Neural progenitor cell (in vitro differentiated cells): ENCODE results near the gene EOLA1. TPM values are rescaled to one million over a fixed set of nuclear protein-coding genes. Genes with fewer than 3 reads are reported as not detected.
"Not testable (repeated sequence)": the region's sequence is repeated elsewhere in the genome, so short reads cannot be mapped to it uniquely, and the experiment has no call there.

Experiments used
- DNase-seq: peaks from one replicate; pipeline ENCODE4 v3.0.0-alpha.2; 2016; ENCODE audit warnings: low spot score
- H2AFZ ChIP-seq: fragments of 200-600 bp; sonication (generic); replicated peaks from 2 replicates; pipeline ENCODE4 v1.6.1; 2016; ENCODE audit warnings: antibody characterized with exemption
- H3F3A ChIP-seq: fragments of 200-600 bp; sonication (generic); 2 replicates; pipeline ENCODE4 v1.6.1; 2016; ENCODE audit warnings: antibody characterized with exemption, low read depth
- H3K27ac ChIP-seq: fragments of 200-600 bp; sonication (generic); 2 replicates; pipeline ENCODE4 v1.5.1; 2016; ENCODE audit warnings: mild to moderate bottlenecking
- H3K27me3 ChIP-seq: fragments of 200-600 bp; sonication (generic); 2 replicates; pipeline ENCODE4 v1.6.1; 2016; ENCODE audit warnings: mild to moderate bottlenecking, moderate library complexity
- H3K36me3 ChIP-seq: fragments of 200-600 bp; sonication (generic); 2 replicates; pipeline ENCODE4 v1.5.1; 2016
- H3K4me1 ChIP-seq: fragments of 200-600 bp; sonication (generic); 2 replicates; pipeline ENCODE4 v1.6.1; 2016; ENCODE audit warnings: mixed run types
- H3K4me2 ChIP-seq: fragments of 200-600 bp; sonication (generic); 2 replicates; pipeline ENCODE4 v1.6.1; 2016
- H3K4me3 ChIP-seq: fragments of 200-600 bp; sonication (generic); 2 replicates; pipeline ENCODE4 v1.5.1; 2016
- H3K79me2 ChIP-seq: fragments of 200-600 bp; sonication (generic); 2 replicates; pipeline ENCODE4 v1.6.1; 2016; ENCODE audit warnings: low read depth
- H3K9ac ChIP-seq: fragments of 200-600 bp; sonication (generic); 2 replicates; pipeline ENCODE4 v1.6.1; 2016
- H3K9me3 ChIP-seq: fragments of 200-600 bp; sonication (generic); 2 replicates; pipeline ENCODE4 v1.5.1; 2016; ENCODE audit warnings: low read depth
- H4K20me1 ChIP-seq: fragments of 200-600 bp; sonication (generic); 2 replicates; pipeline ENCODE4 v1.6.1; 2016; ENCODE audit warnings: low read depth
- H3K27ac Mint-ChIP-seq: 3 replicates; pipeline ENCODE4 v1.8.0; 2021; ENCODE audit warnings: mixed read lengths
- H3K27me3 Mint-ChIP-seq: 2 replicates; pipeline ENCODE4 v1.8.0; 2022; ENCODE audit warnings: low read depth, mild to moderate bottlenecking, inconsistent platforms, moderate library complexity, mixed read lengths; ENCODE audit not compliant: insufficient read depth
- H3K36me3 Mint-ChIP-seq: 3 replicates; pipeline ENCODE4 v1.8.0; 2021; ENCODE audit warnings: mixed read lengths
- H3K4me1 Mint-ChIP-seq: 3 replicates; pipeline ENCODE4 v1.8.0; 2021; ENCODE audit warnings: mixed read lengths
- H3K4me3 Mint-ChIP-seq: 3 replicates; pipeline ENCODE4 v1.8.0; 2021; ENCODE audit warnings: mild to moderate bottlenecking, moderate library complexity, mixed read lengths
- H3K9me3 Mint-ChIP-seq: 3 replicates; pipeline ENCODE4 v1.8.0; 2020; ENCODE audit warnings: mixed read lengths
- CTCF ChIP-seq: fragments of 200-600 bp; sonication (generic); IDR thresholded peaks from 2 replicates; pipeline ENCODE4 v1.5.1; 2017; ENCODE audit warnings: antibody characterized with exemption, mild to moderate bottlenecking
- total RNA-seq: library from RNA; depleted of rRNA; stranded (reverse); fragments of >200 nt; gene quantifications from 2 replicates; pipeline ENCODE4 v1.2.3, GENCODE V29; 2015; ENCODE audit warnings: low replicate concordance

The EOLA1 gene
- total RNA-seq, 1 donor from 2014 or later = 3.5 TPM

DNA sequence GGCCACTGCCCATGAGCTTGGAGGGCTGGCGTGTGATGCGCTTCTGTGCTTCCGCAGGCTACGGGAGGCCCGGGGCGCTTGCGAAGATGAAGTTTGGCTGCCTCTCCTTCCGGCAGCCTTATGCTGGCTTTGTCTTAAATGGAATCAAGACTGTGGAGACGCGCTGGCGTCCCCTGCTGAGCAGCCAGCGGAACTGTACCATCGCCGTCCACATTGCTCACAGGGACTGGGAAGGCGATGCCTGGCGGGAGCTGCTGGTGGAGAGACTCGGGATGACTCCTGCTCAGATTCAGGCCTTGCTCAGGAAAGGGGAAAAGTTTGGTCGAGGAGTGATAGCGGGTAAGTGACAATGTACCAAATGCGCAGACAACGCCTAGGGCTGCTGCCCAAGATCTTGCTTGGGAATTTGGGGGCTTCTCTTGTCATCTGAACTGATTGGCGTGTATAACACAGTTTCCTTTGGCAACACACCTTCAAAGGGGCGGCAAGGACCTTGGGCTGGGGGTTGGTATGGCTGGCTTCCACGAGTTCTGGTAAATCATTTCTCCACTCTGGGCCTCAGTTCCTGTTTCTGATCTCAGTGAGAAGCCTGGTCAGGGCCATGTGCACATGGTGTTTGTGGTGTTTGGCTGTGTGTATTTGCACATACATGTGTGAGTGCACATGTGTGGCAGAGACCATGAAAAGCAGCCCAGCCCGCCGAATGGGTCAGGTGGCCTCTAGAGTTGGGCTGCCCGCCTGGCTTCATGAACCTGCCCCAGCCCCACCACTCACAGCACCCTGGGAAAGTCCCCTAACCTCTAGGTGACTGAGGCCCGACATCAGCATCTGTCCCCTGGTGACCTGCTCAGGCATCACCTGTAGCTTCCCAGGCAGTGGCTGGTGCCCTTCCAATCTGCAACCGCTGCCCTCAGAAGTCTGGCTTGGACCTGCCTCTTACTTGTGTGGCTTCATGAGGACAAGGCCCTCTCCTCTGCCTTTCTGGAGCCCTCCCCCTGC is 5.0 kb downstream of the EOLA1 start:
- DNase-seq = peak; percentile 58
- not testable (repeated sequence) for H3K9me3 Mint-ChIP-seq

GRCh38 chrX:149546962-149547361 is 6.2 kb downstream of the EOLA1 start:
- not testable (repeated sequence) for H3K9me3 Mint-ChIP-seq, H3K4me1 Mint-ChIP-seq, H3K79me2 ChIP-seq, H3K4me3 ChIP-seq, H3K9me3 ChIP-seq, H2AFZ ChIP-seq, H3K36me3 ChIP-seq, H3K36me3 Mint-ChIP-seq, H3K27me3 ChIP-seq, H3K27ac Mint-ChIP-seq, H3K27ac ChIP-seq, H4K20me1 ChIP-seq, H3K27me3 Mint-ChIP-seq, H3K4me3 Mint-ChIP-seq, H3K4me1 ChIP-seq, H3K4me2 ChIP-seq, H3F3A ChIP-seq, H3K9ac ChIP-seq, DNase-seq

More for the DNA sequence above, 5.0 kb downstream of the EOLA1 start:
- H4K20me1 ChIP-seq, H3K4me1 ChIP-seq, H3K4me2 ChIP-seq, H3K4me1 Mint-ChIP-seq, H3K27me3 Mint-ChIP-seq, H3K27me3 ChIP-seq, H3K27ac ChIP-seq, H3K79me2 ChIP-seq, H3K36me3 ChIP-seq, H3K4me3 Mint-ChIP-seq, H3K27ac Mint-ChIP-seq, H3K9ac ChIP-seq, H3K9me3 ChIP-seq, H3F3A ChIP-seq, H3K36me3 Mint-ChIP-seq, H2AFZ ChIP-seq, H3K4me3 ChIP-seq: not testable (repeated sequence)
- peak; percentile 41 for TF ChIP-seq CTCF

DNA sequence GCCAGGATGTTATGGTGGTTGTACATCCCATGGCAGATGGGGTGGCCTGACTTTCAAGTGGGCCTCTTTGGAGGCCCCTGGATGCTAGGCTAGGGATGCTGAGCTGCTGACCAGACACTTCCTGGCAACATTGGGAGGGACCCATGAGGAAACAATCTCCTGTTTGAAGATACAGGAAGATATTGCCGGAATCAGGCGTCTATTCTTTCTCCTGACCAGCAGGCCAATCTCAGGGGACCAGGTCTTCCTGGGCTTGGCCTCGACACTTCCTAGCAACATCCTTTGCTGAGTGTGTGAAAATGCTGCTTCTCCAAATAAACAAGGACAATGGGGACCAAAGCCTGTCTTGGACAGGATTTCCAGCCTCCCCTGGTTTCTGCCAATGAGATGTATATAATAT is 7.0 kb downstream of the EOLA1 start:
- H3K4me1 Mint-ChIP-seq, H3K36me3 Mint-ChIP-seq: not testable (repeated sequence)

DNA sequence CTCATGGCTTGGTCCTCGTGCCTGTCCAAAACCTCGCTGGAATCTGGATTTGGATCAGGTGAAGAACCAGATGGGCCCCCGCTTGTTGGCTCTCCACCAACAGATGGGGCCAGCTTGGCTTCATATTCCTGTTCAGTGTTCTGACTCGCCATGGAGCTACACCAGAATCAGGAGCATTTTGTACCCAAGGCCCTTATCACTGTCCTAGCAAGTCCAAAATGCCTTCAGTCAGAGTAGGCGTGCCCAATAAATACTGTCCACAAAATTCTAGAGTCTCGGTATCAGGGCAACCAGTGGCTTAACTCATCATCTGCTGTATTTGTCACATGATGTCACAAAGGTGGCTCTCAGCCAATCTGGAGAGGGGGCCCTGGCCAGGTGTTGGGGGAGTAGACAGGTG is 8.9 kb downstream of the EOLA1 start, which contains the start of gene HSFX3:
TSS of gene HSFX3 (minus strand) at position 224 of the 400 bp plus-strand sequence. CDS start at position 152, 72 bp downstream.
- H3K36me3 ChIP-seq, H3K27me3 ChIP-seq, H3K4me3 ChIP-seq, H3K9ac ChIP-seq, H3K4me1 ChIP-seq, H3K36me3 Mint-ChIP-seq, H3F3A ChIP-seq, H3K9me3 ChIP-seq, H3K9me3 Mint-ChIP-seq, H3K27me3 Mint-ChIP-seq, DNase-seq, H3K27ac Mint-ChIP-seq, H3K27ac ChIP-seq, H4K20me1 ChIP-seq, H3K4me1 Mint-ChIP-seq, H3K79me2 ChIP-seq, H2AFZ ChIP-seq, H3K4me2 ChIP-seq, H3K4me3 Mint-ChIP-seq: not testable (repeated sequence)

More for the DNA sequence above, 7.0 kb downstream of the EOLA1 start:
- H3K9me3 Mint-ChIP-seq, H3K27me3 ChIP-seq, H3K4me1 ChIP-seq, H3K36me3 ChIP-seq, H3K9ac ChIP-seq, DNase-seq, H4K20me1 ChIP-seq, H3K27me3 Mint-ChIP-seq, H3K27ac ChIP-seq, H3K4me2 ChIP-seq, H3K4me3 Mint-ChIP-seq, H3K27ac Mint-ChIP-seq, H2AFZ ChIP-seq, H3K79me2 ChIP-seq, H3K4me3 ChIP-seq, H3K9me3 ChIP-seq, H3F3A ChIP-seq: not testable (repeated sequence)

DNA sequence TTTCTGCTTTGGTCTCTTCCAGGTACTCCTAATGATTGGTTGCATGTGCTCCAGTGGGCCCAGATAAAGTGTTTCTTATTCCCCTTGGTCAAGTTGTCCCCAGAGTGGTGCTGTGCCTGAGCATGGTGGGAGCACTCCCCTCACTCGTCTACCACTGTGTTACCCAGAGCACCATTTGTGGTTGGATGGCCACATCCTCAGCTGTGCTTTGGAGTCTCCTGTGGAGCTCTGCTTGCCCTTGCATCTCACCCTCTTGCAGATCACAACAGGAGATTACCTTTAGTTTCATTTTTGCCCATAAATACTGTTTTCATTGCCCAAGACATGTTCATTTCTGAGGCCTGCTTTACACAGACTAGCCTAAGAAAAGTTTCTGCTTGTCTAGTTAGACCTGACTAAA is 9.6 kb downstream of the EOLA1 start:
- not testable (repeated sequence) for H3K9ac ChIP-seq, H3K36me3 ChIP-seq, H2AFZ ChIP-seq, H3K4me3 ChIP-seq, H3K4me1 Mint-ChIP-seq, H3K9me3 Mint-ChIP-seq, H3K79me2 ChIP-seq, H3K36me3 Mint-ChIP-seq, DNase-seq, H3K4me1 ChIP-seq, H3K9me3 ChIP-seq, H4K20me1 ChIP-seq, H3K4me3 Mint-ChIP-seq, H3K4me2 ChIP-seq, H3K27ac ChIP-seq, H3K27ac Mint-ChIP-seq, H3F3A ChIP-seq, H3K27me3 Mint-ChIP-seq, H3K27me3 ChIP-seq

DNA sequence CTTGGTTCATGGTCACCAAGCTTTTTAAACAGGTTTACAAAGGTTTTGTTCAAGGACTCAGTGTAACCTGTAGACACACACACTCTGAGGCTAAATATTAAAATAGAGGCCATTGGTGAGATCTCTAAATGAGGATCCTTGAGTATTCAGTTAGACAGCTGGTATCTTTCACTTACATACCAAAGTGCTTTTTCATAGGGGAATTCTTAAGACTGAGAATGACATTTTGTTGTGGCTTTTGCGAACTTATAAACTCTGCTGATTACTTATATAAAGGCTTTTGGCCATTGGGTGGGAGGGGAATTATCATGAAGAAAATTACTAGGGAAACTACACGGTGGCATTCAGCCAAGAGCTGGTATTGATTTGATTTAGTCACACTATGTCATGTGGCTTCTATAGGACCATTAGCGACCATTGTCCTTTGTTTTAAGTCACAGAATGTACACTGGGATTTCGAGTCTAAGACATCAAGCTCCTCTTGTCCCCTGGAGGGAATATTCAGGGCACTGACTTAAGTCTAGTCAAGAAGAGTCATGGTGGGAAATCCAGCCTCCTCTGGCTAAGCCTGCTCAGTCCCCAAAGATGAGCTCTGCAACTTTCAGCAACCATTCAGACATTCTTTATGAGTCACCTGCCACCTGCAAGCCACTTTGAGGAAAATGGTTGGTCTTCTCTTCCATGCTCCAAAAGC is 10.6 kb downstream of the EOLA1 start:
- H3K4me3 ChIP-seq, H3K4me1 ChIP-seq, H3F3A ChIP-seq, H3K9me3 ChIP-seq, H3K4me1 Mint-ChIP-seq, H3K4me3 Mint-ChIP-seq, H4K20me1 ChIP-seq, H3K27ac Mint-ChIP-seq, H3K27me3 Mint-ChIP-seq, H3K9me3 Mint-ChIP-seq, H2AFZ ChIP-seq, H3K36me3 ChIP-seq, H3K4me2 ChIP-seq, H3K9ac ChIP-seq, H3K27ac ChIP-seq, H3K79me2 ChIP-seq, H3K36me3 Mint-ChIP-seq, DNase-seq, H3K27me3 ChIP-seq: not testable (repeated sequence)

- H3K4me2 ChIP-seq, H3K27ac ChIP-seq, H4K20me1 ChIP-seq, H3K9me3 Mint-ChIP-seq, H3K9me3 ChIP-seq, H3K27ac Mint-ChIP-seq, H3K9ac ChIP-seq, DNase-seq, H3K4me1 ChIP-seq, H3K36me3 ChIP-seq, H3K4me3 ChIP-seq, H3K36me3 Mint-ChIP-seq, H3K27me3 Mint-ChIP-seq, H3K4me1 Mint-ChIP-seq, H3F3A ChIP-seq, H3K4me3 Mint-ChIP-seq, H3K27me3 ChIP-seq, H2AFZ ChIP-seq, H3K79me2 ChIP-seq: not testable (repeated sequence)
Measured at GRCh38 chrX:149551939-149552248, 11.1 kb downstream of the EOLA1 start.
